ENCODE measurements around the gene CAMSAP2. TPM values are rescaled to one million over a fixed set of nuclear protein-coding genes. Genes with fewer than 3 reads are reported as not detected.
"Not testable (repeated sequence)": the region's sequence is repeated elsewhere in the genome, so short reads cannot be mapped to it uniquely, and the experiment has no call there.

Gene CAMSAP2
- total and polyA plus RNA-seq, 10 of the 15 experiments (the other 5 are each of a cell fraction or from before 2014, with no cell fraction given), result 3.9 to 19.8 (median 8.0) TPM

GRCh38 chr1:200787896-200788387 is 49.2 kb downstream of the CAMSAP2 start:
- Histone ChIP-seq H3K79me2 (ENCODE audit: control insufficient read depth, insufficient read depth, low read length) (peaks cover 1% of the 10 kb centered on the region), H4K20me1 (ENCODE audit: control insufficient read depth, insufficient read depth) (no peaks in the 10 kb centered on the region), H3K9me3 (replicated peaks; ENCODE audit: control insufficient read depth, insufficient read depth, low read length) (peaks cover under 1% of the 10 kb centered on the region; the same call in 2 of the 3 replicates), H3K36me3 (ENCODE audit: control insufficient read depth in 2 of 2, insufficient read depth in 2 of 2, low read length in 1 of 2) (no peaks in the 10 kb centered on the region; a peak in 1 of 4 replicates), H3K4me2 (ENCODE audit: control insufficient read depth, insufficient read depth) (no peak overlapping the region), H3K4me1 (ENCODE audit: control insufficient read depth, insufficient read depth, low read length) (no peaks in the 10 kb centered on the region; the same call in 1 of the 2 replicates), H3K27ac (ENCODE audit: control insufficient read depth, insufficient read depth) (no peak overlapping the region), H3K4me3 (no peak overlapping the region), H3K27me3 (replicated peaks in 1 of 2; ENCODE audit: control insufficient read depth in 2 of 2, insufficient read depth in 2 of 2, low read length in 1 of 2) (no peaks in the 10 kb centered on the region), H2AFZ (ENCODE audit: control insufficient read depth, low read depth, low read length) (no peak overlapping the region), H3K9ac (ENCODE audit: control insufficient read depth, insufficient read depth, low read length) (no peak overlapping the region)
- in situ Hi-C loops (cut with MboI), result no loop called here
- no peak for ATAC-seq
- RAD21 ChIA-PET (ENCODE audit: unreplicated experiment), result interaction anchor here (1.5 kb wide), 1 partner anchor 166 kb away, joined by 5 read pairs; no protein-coding TSS in a partner anchor
- 93% methylated on average over 1 of the region's 1 CpG for WGBS (ENCODE audit: insufficient coverage, insufficient replicate concordance, low lambda C conversion rate, missing lambda C conversion rate)
- BruUV-seq (replicated peaks), result no TSS peak
- no peak for FAIRE-seq
- DNase-seq (ENCODE audit: low read depth, low spot score), result no peak
- POLR2A ChIA-PET, result no interaction called here
- no peak for TF ChIP-seq RUNX3 (IDR thresholded peaks at IDR 0.05; ENCODE audit: low read length)
- TF ChIP-seq KDM1A (IDR thresholded peaks at IDR 0.05; ENCODE audit: borderline replicate concordance), result no peak
- TF ChIP-seq ZSCAN29 (IDR thresholded peaks at IDR 0.05), result no peak
- CTCF ChIA-PET, result interaction anchor here (1.4 kb wide), 1 partner anchor 14 kb away, joined by 3 read pairs; no protein-coding TSS in a partner anchor
- SMC1A ChIA-PET (ENCODE audit: uncharacterized antibody, unreplicated experiment), result no interaction called here
- intact Hi-C loops (cut with micrococcal nuclease; ENCODE audit: unreplicated experiment), result no loop called here

GRCh38 chr1:200791012-200791411 is 52.3 kb downstream of the CAMSAP2 start:
- intact Hi-C loops (cut with micrococcal nuclease; ENCODE audit: unreplicated experiment); H3K27ac ChIP-seq (ENCODE audit: control insufficient read depth, insufficient read depth); H3K9ac ChIP-seq (ENCODE audit: control insufficient read depth, insufficient read depth, low read length); H3K79me2 ChIP-seq (ENCODE audit: control insufficient read depth, insufficient read depth, low read length); DNase-seq (ENCODE audit: low read depth, low spot score); POLR2A ChIA-PET; BruUV-seq (replicated peaks); FAIRE-seq; H3K9me3 ChIP-seq (replicated peaks; ENCODE audit: control insufficient read depth, insufficient read depth, low read length); RAD21 ChIA-PET (ENCODE audit: unreplicated experiment); ATAC-seq; H3K36me3 ChIP-seq (ENCODE audit: control insufficient read depth in 2 of 2, insufficient read depth in 2 of 2, low read length in 1 of 2); H3K4me1 ChIP-seq (ENCODE audit: control insufficient read depth, insufficient read depth, low read length); in situ Hi-C loops (cut with MboI); H2AFZ ChIP-seq (ENCODE audit: control insufficient read depth, low read depth, low read length); H3K4me3 ChIP-seq; H3K27me3 ChIP-seq (replicated peaks in 1 of 2; ENCODE audit: control insufficient read depth in 2 of 2, insufficient read depth in 2 of 2, low read length in 1 of 2); H4K20me1 ChIP-seq (ENCODE audit: control insufficient read depth, insufficient read depth); H3K4me2 ChIP-seq (ENCODE audit: control insufficient read depth, insufficient read depth): not testable (repeated sequence)
- ChIA-PET CTCF (interaction anchor here (1.4 to 1.8 kb wide), 3 partner anchors 10 to 233 kb away, joined by 4 to 6 read pairs (median 5); no protein-coding TSS in a partner anchor), SMC1A (ENCODE audit: uncharacterized antibody, unreplicated experiment) (interaction anchor here (1.0 to 5.3 kb wide), 6 partner anchors 10 to 201 kb away, joined by 3 to 29 read pairs (median 8); no protein-coding TSS in a partner anchor)
- WGBS (ENCODE audit: insufficient coverage, insufficient replicate concordance, low lambda C conversion rate, missing lambda C conversion rate), result 67% methylated on average over 6 of the region's 6 CpGs

Measured in GM12878 (cell line).